HepG2 (cell line): Measurements from ENCODE around the gene SVOPL. TPM values are rescaled to one million over a fixed set of nuclear protein-coding genes. Genes with fewer than 3 reads are reported as not detected.
A peak's percentile ranks its signal among the peaks of the same experiment; 100 is the strongest.

Experiments
- ATAC-seq: fragments of 200-7000 bp; cut with Tn5 transposase; 3 replicates; pipeline ENCODE4 v1.9.1; 2020; ENCODE audit warnings: mild to moderate bottlenecking, moderate library complexity
- BruUV-seq: library from RNA; stranded (reverse); fragments of 400-500 nt; replicated peaks from 2 replicates; lab custom pipeline; 2021; lab: Mats Ljungman, UMichigan
- CTCF ChIA-PET: fragments of 300-600 bp; formaldehyde crosslinking; extraction: SDS; loops from one replicate; lab custom pipeline; 2021; ENCODE audit warnings: low total read pairs, inconsistent platforms, low intra/inter-chr PET ratio; lab: Yijun Ruan, JAX
- POLR2A ChIA-PET: fragments of 350-600 bp; sonication (Branson Sonifier 250); formaldehyde crosslinking; loops from one replicate; lab custom pipeline; 2020; ENCODE audit warnings: antibody characterized with exemption, inconsistent platforms; lab: Yijun Ruan, JAX
- DNase-seq: peaks from one replicate; pipeline ENCODE4 v3.0.0-alpha.2; 2015; ENCODE audit warnings: low spot score
- FAIRE-seq: peaks from 3 replicates; lab custom pipeline; 2011; peaks lifted over from hg19 to GRCh38; lab: Jason Lieb, UNC
- H2AFZ ChIP-seq: one replicate; pipeline ENCODE4 v1.6.1; 2011; ENCODE audit warnings: low read length, inconsistent platforms
- H3K27ac ChIP-seq: fragments of 300-600 bp; 3 replicates; pipeline ENCODE4 v1.8.0; 2011; ENCODE audit warnings: mixed run types, mild to moderate bottlenecking, mixed read lengths, low read length, inconsistent platforms; ENCODE audit not compliant: insufficient read depth; ENCODE audit errors: extremely low read length
- H3K27me3 ChIP-seq, 2 experiments: fragments of 200-600 bp in 1 of 2; 2 replicates in 1 of 2; 3 replicates in 1 of 2; pipeline versions ENCODE4 v1.6.0 to v1.8.0; 2011; ENCODE audit warnings: low read length in 2 of 2, mild to moderate bottlenecking in 2 of 2, moderate library complexity in 2 of 2, inconsistent platforms in 1 of 2; ENCODE audit not compliant: insufficient read depth in 2 of 2, control insufficient read depth in 1 of 2
- H3K36me3 ChIP-seq, 2 experiments: fragments of 200-600 bp in 1 of 2; replicated peaks in 1 of 2; 2 replicates in 1 of 2; 3 replicates in 1 of 2; pipeline versions ENCODE4 v1.5.1 to v1.8.0; 2011; ENCODE audit warnings: low read length in 2 of 2, inconsistent platforms in 1 of 2; ENCODE audit not compliant: insufficient read depth in 2 of 2, control insufficient read depth in 1 of 2
- H3K4me1 ChIP-seq: 2 replicates; pipeline ENCODE4 v1.5.1; 2012; ENCODE audit warnings: low read length, inconsistent platforms; ENCODE audit not compliant: insufficient read depth
- H3K4me2 ChIP-seq: 2 replicates; pipeline ENCODE4 v1.6.0; 2011; ENCODE audit warnings: low read depth, low read length, inconsistent platforms
- H3K4me3 ChIP-seq, 3 experiments: fragments of 200-600 bp in 1 of 3; sonication (generic), shearing (Covaris generic) in 1 of 3; replicated peaks in 1 of 3; 2 replicates each; pipeline ENCODE4 v1.5.1; 2011 to 2016; ENCODE audit warnings: low read length in 3 of 3, inconsistent platforms in 2 of 3, low read depth in 2 of 3, mild to moderate bottlenecking in 2 of 3, control low read depth in 1 of 3, mixed read lengths in 1 of 3; ENCODE audit not compliant: insufficient read depth in 1 of 3
- H3K79me2 ChIP-seq: one replicate; pipeline ENCODE4 v1.6.1; 2011; ENCODE audit warnings: low read length, inconsistent platforms; ENCODE audit not compliant: insufficient read depth
- H3K9ac ChIP-seq: 2 replicates; pipeline ENCODE4 v1.6.0; 2011; ENCODE audit warnings: mild to moderate bottlenecking, low read depth, low read length, inconsistent platforms; ENCODE audit not compliant: insufficient read depth
- H3K9me3 ChIP-seq: 2 replicates; pipeline ENCODE4 v1.5.1; 2012; ENCODE audit warnings: mild to moderate bottlenecking, low read length
- H4K20me1 ChIP-seq: 2 replicates; pipeline ENCODE4 v1.6.0; 2011; ENCODE audit warnings: inconsistent platforms, mild to moderate bottlenecking, low read length, moderate library complexity; ENCODE audit not compliant: insufficient read depth
- AGO2 ChIP-seq: fragments of 200-400 bp; formaldehyde crosslinking; optimal IDR thresholded peaks from 2 replicates; pipeline ENCODE3; 2017; ENCODE audit warnings: mild to moderate bottlenecking, low read depth, low read length, moderate library complexity
- POLR2A ChIP-seq, 2 experiments: IDR thresholded peaks; 2 replicates each; pipeline ENCODE4 v1.6.1; 2011; ENCODE audit warnings: low read depth in 2 of 2, low read length in 2 of 2, mild to moderate bottlenecking in 1 of 2, moderate library complexity in 1 of 2; ENCODE audit not compliant: insufficient read depth in 1 of 2
- POLR2AphosphoS2 ChIP-seq: IDR thresholded peaks from 2 replicates; pipeline ENCODE4 v1.6.1; 2011; ENCODE audit warnings: low read depth, low read length, improper control_type of control experiment
- POLR2AphosphoS5 ChIP-seq: IDR thresholded peaks from 2 replicates; pipeline ENCODE4 v1.6.1; 2012; ENCODE audit warnings: low read depth, low read length
- RBM22 ChIP-seq: fragments of 200-400 bp; formaldehyde crosslinking; optimal IDR thresholded peaks from 2 replicates; pipeline ENCODE3; 2017; ENCODE audit warnings: mild to moderate bottlenecking, low read length, moderate library complexity
- SIX1 ChIP-seq: sonication (generic); formaldehyde crosslinking; IDR thresholded peaks from 2 replicates; pipeline ENCODE4 v1.4.0; 2020; ENCODE audit warnings: missing genetic modification reagents, borderline replicate concordance
- ZBTB39 ChIP-seq: sonication (generic); formaldehyde crosslinking; IDR thresholded peaks from 2 replicates; pipeline ENCODE4 v1.5.0; 2020; ENCODE audit warnings: missing genetic modification reagents
- ZC3H13 ChIP-seq: sonication (generic); formaldehyde crosslinking; IDR thresholded peaks from 2 replicates; pipeline ENCODE4 v1.8.1; 2023; ENCODE audit warnings: mild to moderate bottlenecking, missing genetic modification reagents, moderate library complexity
- ZNF383 ChIP-seq: sonication (generic); formaldehyde crosslinking; IDR thresholded peaks from 2 replicates; pipeline ENCODE4 v1.4.0; 2020; ENCODE audit warnings: missing genetic modification reagents, mild to moderate bottlenecking, borderline replicate concordance
- WGBS: methylation state at CpG from one replicate; pipeline ENCODE4 v1.1.6; 2017; ENCODE audit warnings: low lambda C conversion rate; 5-methylcytosine and 5-hydroxymethylcytosine counted together
- in situ Hi-C: cut with HindIII; loops from 2 replicates; pipeline ENCODE4 v1.10.0; 2017; ENCODE audit warnings: low pct_unique_long_range_greater_than_20kb; ENCODE audit not compliant: extremely low pct_ligation_motif_present
- intact Hi-C: fragments of 100-400 bp; cut with micrococcal nuclease; formaldehyde crosslinking; loops from one replicate; pipeline ENCODE4 v1.10.0; 2022; ENCODE audit not compliant: unreplicated experiment
- polyA plus RNA-seq, 8 experiments: library from polyadenylated mRNA; depleted of rRNA in 3 of 8; stranded (reverse) in 7 of 8; unstranded in 1 of 8; fragments of >200 nt; fragmentation: Illumina TruSeq in 4 of 8; extraction: Trizol in 4 of 8; gene quantifications; 2 replicates each; pipeline versions ENCODE4 v1.2.1 to v1.2.3, GENCODE V29; 2011 to 2016; ENCODE audit warnings: low read depth in 4 of 8, missing spikeins in 1 of 8, mixed read lengths in 1 of 8; ENCODE audit not compliant: insufficient read depth in 1 of 8
- total RNA-seq, 5 experiments: library from RNA; depleted of rRNA; stranded (reverse); fragments of >200 nt; fragmentation: Illumina TruSeq; extraction: Trizol; gene quantifications; 2 replicates each; pipeline ENCODE4 v1.2.3, GENCODE V29; 2016; ENCODE audit warnings: low read depth in 1 of 5

Gene SVOPL
- total and polyA plus RNA-seq, 2 of the 13 experiments (the other 11 are each of a cell fraction or from before 2014, with no cell fraction given): not detected

- Histone ChIP-seq H3K27ac (no peak overlapping the region), H4K20me1 (no peaks in the 10 kb centered on the region; the same call in none of the 2 replicates), H3K9me3 (no peaks in the 10 kb centered on the region), H3K4me1 (no peaks in the 10 kb centered on the region), H3K79me2 (no peaks in the 10 kb centered on the region), H3K9ac (no peak overlapping the region), H2AFZ (no peak overlapping the region), H3K4me3 (no peak overlapping the region), H3K36me3 (peaks cover 0 to 43% of the 10 kb centered on the region in 2 experiments), H3K27me3 (no peaks in the 10 kb centered on the region), H3K4me2 (no peak overlapping the region)
- TF ChIP-seq AGO2 (peak; percentile 8), POLR2AphosphoS5 (peak; percentile 47; the same call in 1 of the 2 replicates), ZNF383 (CRISPR knock-in tag) (no peak), ZBTB39 (CRISPR knock-in tag) (no peak), RBM22 (peak; percentile 92), POLR2A (IDR thresholded peaks at IDR 0.05; ENCODE audit: insufficient read depth in 1 of 2, low read depth in 2 of 2, low read length in 2 of 2) (peak in 1 of 2 experiments; percentile 15; a peak in 1 of 4 replicates), POLR2AphosphoS2 (peak; percentile 49; the same call in 1 of the 2 replicates), ZC3H13 (CRISPR knock-in tag) (0 out of 2 replicates have a peak, but pooled peaks have one; percentile 24), SIX1 (no peak)
- no TSS peak for BruUV-seq
- no peak for DNase-seq
- POLR2A ChIA-PET: no interaction called here
- no peak for ATAC-seq
- CTCF ChIA-PET: no interaction called here
- intact Hi-C loops: no loop called here
- no peak for FAIRE-seq
- in situ Hi-C loops: no loop called here
- WGBS: 94% methylated on average over 4 of the region's 4 CpGs
Measured at GRCh38 chr7:138587485-138587884, 113.7 kb downstream of the SVOPL start.
